Activated CD4-positive, alpha-beta T cell treated with anti-CD3 and anti-CD28 coated beads for 36 hours (primary cell): ENCODE results near the gene LIF. TPM values are rescaled to one million over a fixed set of nuclear protein-coding genes. Genes with fewer than 3 reads are reported as not detected.
"Not testable (repeated sequence)": the region's sequence is repeated elsewhere in the genome, so short reads cannot be mapped to it uniquely, and the experiment has no call there.

ENCODE experiments used
- ATAC-seq: fragments of 200-7000 bp; cut with Tn5 transposase; one replicate; pipeline ENCODE4 v1.10.0; 2021; ENCODE audit warnings: mild to moderate bottlenecking, moderate library complexity
- CTCF ChIA-PET: fragments of 350-600 bp; sonication (Branson Sonifier 250); formaldehyde crosslinking; loops from one replicate; lab custom pipeline; 2021; ENCODE audit warnings: antibody characterized with exemption; lab: Charles Lee
- POLR2A ChIA-PET: fragments of 350-600 bp; sonication (Branson Sonifier 250); formaldehyde crosslinking; loops from one replicate; lab custom pipeline; 2021; ENCODE audit warnings: antibody characterized with exemption, inconsistent platforms; lab: Charles Lee
- DNase-seq: peaks from one replicate; pipeline ENCODE4 v3.0.0-alpha.2; 2020
- H3K27ac Mint-ChIP-seq: one replicate; pipeline ENCODE4 v1.8.0; 2021; ENCODE audit warnings: mixed read lengths
- H3K27me3 Mint-ChIP-seq: one replicate; pipeline ENCODE4 v1.8.0; 2021; ENCODE audit warnings: mixed read lengths
- H3K36me3 Mint-ChIP-seq: one replicate; pipeline ENCODE4 v1.8.0; 2021; ENCODE audit warnings: low read depth, mixed read lengths
- H3K4me1 Mint-ChIP-seq: one replicate; pipeline ENCODE4 v1.8.0; 2021; ENCODE audit warnings: mixed read lengths
- H3K4me3 Mint-ChIP-seq: one replicate; pipeline ENCODE4 v1.8.0; 2021; ENCODE audit warnings: mild to moderate bottlenecking, moderate library complexity, mixed read lengths
- H3K9me3 Mint-ChIP-seq: one replicate; pipeline ENCODE4 v1.8.0; 2021; ENCODE audit warnings: low read depth, mixed read lengths
- intact Hi-C, 2 experiments: fragments of 100-400 bp; cut with DNase I in 1 of 2; cut with micrococcal nuclease in 1 of 2; formaldehyde crosslinking; loops; one replicate each; pipeline versions ENCODE4 v1.14.2 to v1.15.1; 2022 to 2024; cut with DNase I, micrococcal nuclease
- total RNA-seq, 2 experiments: library from RNA; stranded (reverse); gene quantifications; one replicate each; pipeline ENCODE4 v1.2.3, GENCODE V29; 2021

The LIF gene
- total RNA-seq, 2 experiments from 2014 or later: 77.3 to 105 TPM

- DNase-seq (peak; percentile 29), ATAC-seq (peak; percentile 28)
- no peaks in the 10 kb centered on the region for H3K9me3 Mint-ChIP-seq
- H3K36me3 Mint-ChIP-seq: no peaks in the 10 kb centered on the region
- POLR2A ChIA-PET: no interaction called here
- no peak overlapping the region for H3K4me3 Mint-ChIP-seq
- CTCF ChIA-PET: interaction anchor here (1.0 to 1.3 kb wide), 2 partner anchors 20 to 64 kb away, joined by 3 read pairs; no protein-coding TSS in a partner anchor
- intact Hi-C loops: no loop called here
- H3K4me1 Mint-ChIP-seq: peaks cover 52% of the 10 kb centered on the region
- no peak overlapping the region for H3K27ac Mint-ChIP-seq
- no peaks in the 10 kb centered on the region for H3K27me3 Mint-ChIP-seq
These were observed 22.2 kb downstream of the LIF start for GRCh38 chr22:30224161-30224857.

DNA sequence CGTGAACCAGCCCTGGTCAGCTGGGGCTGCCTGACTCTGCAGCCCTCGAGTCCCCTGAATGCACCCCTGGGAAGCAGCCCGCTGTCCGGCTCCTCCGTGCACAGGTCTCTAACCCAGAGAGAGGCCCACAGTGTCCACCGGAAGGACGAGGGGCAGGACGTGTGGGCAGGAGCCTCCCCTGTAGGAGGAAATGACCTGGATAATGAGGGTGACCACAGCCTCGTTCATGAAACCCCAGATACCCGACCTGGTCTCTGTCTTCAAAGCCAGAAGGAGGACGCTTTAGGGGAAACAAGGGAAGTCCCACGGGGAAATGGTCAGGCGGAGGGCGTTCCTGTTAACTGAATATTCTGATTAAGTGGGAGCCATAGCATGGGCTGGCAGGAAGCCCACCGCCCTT lies 23.3 kb downstream of the LIF start:
- DNase-seq (no peak), ATAC-seq (no peak)
- Mint-ChIP-seq H3K9me3 (no peaks in the 10 kb centered on the region), H3K27ac (peak overlapping the region; percentile 17), H3K36me3 (no peaks in the 10 kb centered on the region), H3K4me1 (peaks cover 52% of the 10 kb centered on the region), H3K4me3 (no peak overlapping the region), H3K27me3 (no peaks in the 10 kb centered on the region)
- ChIA-PET POLR2A (no interaction called here), CTCF (no interaction called here)
- intact Hi-C loops: no loop called here

DNA sequence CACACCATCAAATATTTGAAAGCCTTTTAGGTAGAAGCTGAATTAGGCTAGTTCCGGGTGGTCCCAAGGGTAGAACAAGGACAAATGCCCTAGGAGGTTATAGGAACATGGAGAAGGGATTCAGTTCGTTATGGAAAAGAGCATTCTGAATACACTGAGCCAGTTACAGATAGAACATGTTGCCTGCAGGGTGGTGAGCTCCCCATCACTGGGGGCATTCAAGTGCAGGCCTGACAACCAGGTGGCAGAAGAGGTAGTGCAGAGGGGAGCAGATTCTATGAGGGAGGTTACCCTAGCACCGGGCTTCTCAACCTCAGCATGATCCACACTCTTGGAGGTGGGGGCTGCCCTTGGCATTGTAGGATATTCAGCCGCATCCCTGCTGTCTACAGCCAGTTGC lies 24.2 kb downstream of the LIF start:
- Mint-ChIP-seq H3K4me1 (peaks cover 45% of the 10 kb centered on the region), H3K4me3 (no peak overlapping the region), H3K27ac (peak overlapping the region; percentile 2), H3K9me3 (no peaks in the 10 kb centered on the region), H3K36me3 (no peaks in the 10 kb centered on the region), H3K27me3 (no peaks in the 10 kb centered on the region)
- DNase-seq: no peak
- CTCF ChIA-PET: interaction anchor here (0.6 kb wide), 1 partner anchor 471 kb away, joined by 4 read pairs; no protein-coding TSS in a partner anchor
- POLR2A ChIA-PET: no interaction called here
- no peak for ATAC-seq
- intact Hi-C loops: no loop called here

- H3K4me3 Mint-ChIP-seq: peak overlapping the region; percentile 22
- no peaks in the 10 kb centered on the region for H3K9me3 Mint-ChIP-seq
- intact Hi-C loops: no loop called here
- H3K36me3 Mint-ChIP-seq: no peaks in the 10 kb centered on the region
- ATAC-seq: peak; percentile 68
- ChIA-PET CTCF (interaction anchor here (0.6 to 1.2 kb wide), 4 partner anchors 38 to 242 kb away, joined by 3 to 5 read pairs (median 4); no protein-coding TSS in a partner anchor), POLR2A (no interaction called here)
- peaks cover 45% of the 10 kb centered on the region for H3K4me1 Mint-ChIP-seq
- H3K27me3 Mint-ChIP-seq: no peaks in the 10 kb centered on the region
- DNase-seq: peak; percentile 70
- peak overlapping the region; percentile 80 for H3K27ac Mint-ChIP-seq
These were observed 25.2 kb downstream of the LIF start for GRCh38 chr22:30221121-30221992.

- H3K27me3 Mint-ChIP-seq: no peaks in the 10 kb centered on the region
- peaks cover 45% of the 10 kb centered on the region for H3K4me1 Mint-ChIP-seq
- no peak for DNase-seq
- no peaks in the 10 kb centered on the region for H3K36me3 Mint-ChIP-seq
- no peak for ATAC-seq
- peak overlapping the region; percentile 80 for H3K27ac Mint-ChIP-seq
- no peaks in the 10 kb centered on the region for H3K9me3 Mint-ChIP-seq
- intact Hi-C loops: no loop called here
- POLR2A ChIA-PET: no interaction called here
- CTCF ChIA-PET: interaction anchor here (0.6 to 1.2 kb wide), 7 partner anchors 39 to 1095 kb away, joined by 3 to 5 read pairs (median 3); no protein-coding TSS in a partner anchor
- no peak overlapping the region for H3K4me3 Mint-ChIP-seq
These were observed 26.1 kb downstream of the LIF start for GRCh38 chr22:30220338-30221012.

DNA sequence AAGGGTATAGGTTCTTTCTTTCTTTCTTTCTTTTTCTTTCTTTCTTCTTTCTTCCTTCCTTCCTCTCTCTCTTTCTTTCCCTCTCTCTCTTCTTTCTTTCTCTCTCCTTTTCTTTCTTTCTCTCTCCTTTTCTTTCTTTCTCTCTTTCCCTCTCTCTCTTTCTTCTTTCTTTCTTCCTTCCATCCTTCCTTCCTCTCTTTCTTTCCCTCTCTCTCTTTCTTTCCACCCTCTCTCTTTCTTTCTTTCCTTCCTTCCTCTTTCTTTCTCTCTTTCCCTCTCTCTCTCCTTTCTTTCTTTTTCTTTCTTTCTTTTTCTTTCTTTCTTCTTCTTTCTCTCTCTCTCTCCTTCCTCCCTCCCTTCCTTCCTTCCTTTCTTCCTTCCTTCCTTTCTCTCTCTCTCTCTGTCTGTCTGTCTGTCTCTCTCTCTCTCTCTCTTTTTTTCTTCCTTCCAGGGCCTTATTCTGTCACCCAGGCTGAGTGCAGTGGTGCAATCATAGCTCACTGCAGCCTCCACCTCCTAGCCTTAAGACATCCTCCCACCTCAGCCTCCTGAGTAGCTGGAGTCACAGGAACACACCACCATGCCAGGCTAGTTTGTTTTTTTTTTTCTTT lies 26.8 kb downstream of the LIF start:
- Mint-ChIP-seq H3K36me3 (no peaks in the 10 kb centered on the region), H3K9me3 (no peaks in the 10 kb centered on the region), H3K4me3 (no peak overlapping the region), H3K4me1 (peaks cover 43% of the 10 kb centered on the region), H3K27ac (no peak overlapping the region), H3K27me3 (no peaks in the 10 kb centered on the region)
- DNase-seq (no peak), ATAC-seq (no peak)
- ChIA-PET CTCF (interaction anchor here (0.6 to 0.8 kb wide), 3 partner anchors 59 to 1096 kb away, joined by 3 to 4 read pairs (median 3); no protein-coding TSS in a partner anchor), POLR2A (no interaction called here)
- intact Hi-C loops: no loop called here

DNA sequence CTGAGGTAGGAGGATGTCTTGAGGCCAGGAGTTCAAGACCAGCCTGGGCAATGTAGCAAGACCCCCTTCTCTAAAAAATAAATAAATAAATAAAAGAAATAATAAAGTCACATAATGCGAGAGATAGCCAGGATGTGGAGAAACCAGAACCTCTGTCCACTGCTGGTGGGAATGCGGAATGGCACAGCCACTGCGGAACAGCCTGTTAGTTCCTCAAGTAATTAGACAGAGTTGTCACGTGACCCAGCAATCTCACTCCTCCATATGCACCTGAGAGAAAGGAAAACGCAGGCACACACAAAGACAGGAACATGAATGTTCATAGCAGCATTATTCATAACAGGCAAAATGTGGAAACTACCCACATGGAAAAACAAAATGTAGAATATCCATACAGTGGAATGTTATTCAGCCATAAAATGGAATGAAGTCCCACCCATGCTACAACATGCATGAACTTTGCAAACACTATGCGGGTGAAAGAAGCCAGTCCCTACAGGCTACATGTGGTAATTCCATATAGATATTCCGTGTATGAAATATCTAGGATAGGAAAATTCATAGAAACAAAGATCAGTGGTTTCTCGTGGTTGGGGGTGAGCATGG lies 27.4 kb downstream of the LIF start:
- CTCF ChIA-PET: no interaction called here
- intact Hi-C loops: no loop called here

DNA sequence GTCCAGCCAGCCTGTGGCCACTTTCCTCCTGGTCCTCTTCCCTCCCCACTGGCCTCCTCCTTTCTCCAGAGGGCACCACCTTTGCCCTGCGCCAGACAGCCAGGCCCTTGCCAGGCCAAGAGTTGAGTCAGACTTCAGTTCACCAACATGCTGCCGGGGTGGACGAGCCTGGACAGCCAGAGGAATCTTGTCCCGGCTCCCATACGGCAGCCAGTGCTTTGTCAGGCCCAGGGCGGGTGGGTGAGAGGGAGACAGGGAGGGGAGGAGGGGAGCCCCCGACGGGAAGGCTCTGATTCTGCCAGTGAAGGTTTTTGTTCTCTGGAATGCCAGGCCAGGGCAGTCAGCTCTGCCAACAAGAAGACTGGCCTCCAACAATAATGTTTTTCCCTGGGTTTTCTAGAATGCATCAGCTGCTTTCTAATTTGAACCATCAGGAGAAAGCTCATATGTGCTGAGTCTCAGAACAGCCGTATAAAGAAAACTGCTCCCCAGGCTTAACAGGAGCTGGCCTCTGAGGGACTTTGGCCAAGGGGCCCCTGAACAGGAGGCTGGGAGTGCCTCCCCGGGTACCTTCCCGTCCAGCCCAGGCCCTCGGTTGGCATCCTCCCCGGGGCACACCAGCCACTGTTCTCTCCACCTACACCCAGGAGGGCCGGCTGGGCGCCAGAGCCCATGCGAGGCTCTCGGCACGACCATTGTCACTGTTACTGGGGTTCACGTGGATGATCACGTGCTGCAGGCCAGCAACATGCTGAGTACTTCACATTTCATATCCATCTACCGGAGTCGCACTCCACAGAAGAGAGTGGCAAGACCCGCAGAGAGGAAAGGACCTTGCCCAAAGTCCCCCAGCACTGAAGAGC lies 28.6 kb downstream of the LIF start:
- ChIA-PET CTCF (no interaction called here), POLR2A (no interaction called here)
- Mint-ChIP-seq H3K27ac (no peak overlapping the region), H3K36me3 (no peaks in the 10 kb centered on the region), H3K27me3 (no peaks in the 10 kb centered on the region), H3K9me3 (no peaks in the 10 kb centered on the region), H3K4me3 (no peak overlapping the region), H3K4me1 (peaks cover 39% of the 10 kb centered on the region)
- no peak for DNase-seq
- intact Hi-C loops: no loop called here
- ATAC-seq: no peak

More for the DNA sequence above, 27.4 kb downstream of the LIF start:
- H3K4me1 Mint-ChIP-seq: peaks cover 42% of the 10 kb centered on the region
- POLR2A ChIA-PET: interaction anchor here (0.6 kb wide), 1 partner anchor 614 kb away, joined by 3 read pairs; no protein-coding TSS in a partner anchor
- DNase-seq: no peak
- H3K4me3 Mint-ChIP-seq: no peak overlapping the region
- no peak overlapping the region for H3K27ac Mint-ChIP-seq
- no peaks in the 10 kb centered on the region for H3K36me3 Mint-ChIP-seq
- no peak for ATAC-seq
- H3K27me3 Mint-ChIP-seq: no peaks in the 10 kb centered on the region
- no peaks in the 10 kb centered on the region for H3K9me3 Mint-ChIP-seq

DNA sequence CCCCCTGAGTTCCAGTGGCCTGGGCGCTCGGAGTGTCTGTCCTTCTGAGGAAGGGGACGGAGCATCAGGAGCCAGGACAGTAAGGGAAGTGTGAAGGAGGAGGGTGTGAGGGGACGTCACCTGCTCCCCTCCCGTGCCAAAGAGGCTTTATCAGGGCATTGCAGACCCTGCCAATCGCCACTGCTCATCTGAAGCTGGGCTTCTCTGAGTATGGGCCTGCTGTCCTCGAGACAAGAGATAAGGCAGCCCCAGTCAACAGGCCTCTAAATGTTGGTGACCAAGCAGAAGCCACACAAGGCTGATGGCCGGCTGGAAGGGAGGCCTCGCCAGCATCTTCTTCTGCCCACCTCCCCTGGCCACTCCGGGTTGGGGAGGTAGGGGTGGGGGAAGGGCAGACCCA lies 29.8 kb downstream of the LIF start:
- no peaks in the 10 kb centered on the region for H3K9me3 Mint-ChIP-seq
- H3K4me3 Mint-ChIP-seq: no peak overlapping the region
- DNase-seq (no peak), ATAC-seq (no peak)
- ChIA-PET POLR2A (no interaction called here), CTCF (no interaction called here)
- peaks cover 37% of the 10 kb centered on the region for H3K4me1 Mint-ChIP-seq
- H3K36me3 Mint-ChIP-seq: no peaks in the 10 kb centered on the region
- H3K27ac Mint-ChIP-seq: no peak overlapping the region
- intact Hi-C loops: no loop called here
- no peaks in the 10 kb centered on the region for H3K27me3 Mint-ChIP-seq

DNA sequence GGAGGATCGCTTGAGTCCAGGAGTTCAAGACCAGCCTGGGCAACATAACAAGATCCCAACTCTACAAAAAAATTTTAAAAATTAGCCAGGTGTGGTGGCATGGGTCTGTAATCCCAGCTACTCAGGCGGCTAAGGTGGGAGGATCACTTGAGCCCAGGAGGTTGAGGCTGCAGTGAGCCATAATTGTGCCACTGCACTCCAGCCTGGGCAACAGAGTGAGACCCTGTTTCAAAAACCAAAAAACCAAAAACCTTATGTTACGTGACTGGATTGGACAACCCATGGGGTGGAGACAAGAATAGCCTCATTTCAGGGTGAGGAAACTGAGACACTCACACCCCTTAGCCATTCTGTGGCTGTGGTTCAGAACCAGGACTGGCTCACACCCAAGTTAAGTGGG lies 30.3 kb downstream of the LIF start:
- H3K4me3 Mint-ChIP-seq, ATAC-seq, DNase-seq, intact Hi-C loops, H3K9me3 Mint-ChIP-seq, H3K27ac Mint-ChIP-seq, CTCF ChIA-PET, H3K27me3 Mint-ChIP-seq, H3K36me3 Mint-ChIP-seq: not testable (repeated sequence)
- peaks cover 33% of the 10 kb centered on the region for H3K4me1 Mint-ChIP-seq
- POLR2A ChIA-PET: interaction anchor here (0.6 kb wide), 1 partner anchor 99 kb away, joined by 4 read pairs; no protein-coding TSS in a partner anchor
